Measurements from ENCODE around the gene GDPD3. TPM values are rescaled to one million over a fixed set of nuclear protein-coding genes. Genes with fewer than 3 reads are reported as not detected.

Gene GDPD3
- total and polyA plus RNA-seq, 4 donors = 0.42 to 0.71 (median 0.55) TPM

DNA sequence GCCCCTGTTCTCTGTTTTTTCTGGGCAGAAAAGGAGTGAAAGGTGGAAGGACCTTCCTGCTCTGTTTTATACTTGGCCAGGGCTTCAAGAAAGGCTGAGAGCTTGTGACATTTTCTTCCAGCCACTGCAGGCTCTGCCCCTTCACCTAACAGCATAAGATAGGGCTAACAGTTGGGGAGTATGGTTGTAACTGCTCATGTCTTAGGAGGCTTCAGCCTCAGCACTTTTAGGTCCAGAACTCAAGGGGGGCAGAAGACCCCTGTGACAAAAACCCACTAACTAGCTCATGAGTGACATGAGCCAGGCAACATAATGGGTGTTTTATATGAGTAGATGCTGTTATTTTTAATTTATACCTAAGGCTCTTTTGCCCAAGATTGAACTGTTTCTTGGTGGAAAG is 42.8 kb downstream of the GDPD3 start (continued):
- TF ChIP-seq, protein P1, sequence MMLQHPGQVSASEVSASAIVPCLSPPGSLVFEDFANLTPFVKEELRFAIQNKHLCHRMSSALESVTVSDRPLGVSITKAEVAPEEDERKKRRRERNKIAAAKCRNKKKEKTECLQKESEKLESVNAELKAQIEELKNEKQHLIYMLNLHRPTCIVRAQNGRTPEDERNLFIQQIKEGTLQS (IDR thresholded peaks at IDR 0.05) = no peak
- no peak for TF ChIP-seq GABPA (IDR thresholded peaks at IDR 0.05 in 1 of 2, conservative IDR thresholded peaks at IDR 0.05 in 1 of 2)

DNA sequence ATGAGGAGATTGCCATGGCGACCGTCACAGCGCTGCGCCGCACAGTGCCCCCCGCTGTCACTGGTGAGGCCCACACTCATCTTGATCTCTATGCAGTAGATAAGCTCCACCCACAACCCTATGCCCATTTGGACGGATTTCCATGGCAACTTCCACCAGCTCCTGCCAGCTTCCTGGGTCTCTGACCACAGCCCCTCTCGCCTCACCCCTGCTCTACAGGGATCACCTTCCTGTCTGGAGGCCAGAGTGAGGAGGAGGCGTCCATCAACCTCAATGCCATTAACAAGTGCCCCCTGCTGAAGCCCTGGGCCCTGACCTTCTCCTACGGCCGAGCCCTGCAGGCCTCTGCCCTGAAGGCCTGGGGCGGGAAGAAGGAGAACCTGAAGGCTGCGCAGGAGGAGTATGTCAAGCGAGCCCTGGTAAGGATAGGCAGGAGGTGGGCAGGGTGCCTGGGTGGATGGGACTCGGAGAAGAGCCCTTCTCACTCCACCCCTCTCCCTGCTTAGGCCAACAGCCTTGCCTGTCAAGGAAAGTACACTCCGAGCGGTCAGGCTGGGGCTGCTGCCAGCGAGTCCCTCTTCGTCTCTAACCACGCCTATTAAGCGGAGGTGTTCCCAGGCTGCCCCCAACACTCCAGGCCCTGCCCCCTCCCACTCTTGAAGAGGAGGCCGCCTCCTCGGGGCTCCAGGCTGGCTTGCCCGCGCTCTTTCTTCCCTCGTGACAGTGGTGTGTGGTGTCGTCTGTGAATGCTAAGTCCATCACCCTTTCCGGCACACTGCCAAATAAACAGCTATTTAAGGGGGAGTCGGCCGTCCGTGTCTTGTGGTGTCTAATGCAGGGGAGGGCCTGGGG is 43.5 kb downstream of the GDPD3 start:
- Histone ChIP-seq H3K9me3 (ENCODE audit: control insufficient read depth in 4 of 4, low read length in 3 of 4) (no peaks in the 10 kb centered on the region), H3K36me3 (ENCODE audit: control insufficient read depth in 4 of 4, insufficient read depth in 3 of 4, low read depth in 1 of 4, low read length in 3 of 4) (peaks cover 14 to 38% (median 35%) of the 10 kb centered on the region in 4 donors), H3K9ac (ENCODE audit: low read depth in 1 of 2, low read length in 2 of 2) (no peak overlapping the region), H3K27me3 (ENCODE audit: control insufficient read depth in 4 of 4, insufficient read depth in 4 of 4, low read length in 3 of 4) (no peaks in the 10 kb centered on the region), H3K4me1 (ENCODE audit: control insufficient read depth in 4 of 4, insufficient read depth in 4 of 4, low read length in 3 of 4) (peaks cover 0 to 29% (median 11%) of the 10 kb centered on the region in 4 donors), H3K27ac (ENCODE audit: low read depth in 1 of 2, low read length in 2 of 2) (no peak overlapping the region), H3K4me3 (ENCODE audit: low read depth in 1 of 3, low read length in 3 of 3) (no peak overlapping the region)
- TF ChIP-seq, protein P2, sequence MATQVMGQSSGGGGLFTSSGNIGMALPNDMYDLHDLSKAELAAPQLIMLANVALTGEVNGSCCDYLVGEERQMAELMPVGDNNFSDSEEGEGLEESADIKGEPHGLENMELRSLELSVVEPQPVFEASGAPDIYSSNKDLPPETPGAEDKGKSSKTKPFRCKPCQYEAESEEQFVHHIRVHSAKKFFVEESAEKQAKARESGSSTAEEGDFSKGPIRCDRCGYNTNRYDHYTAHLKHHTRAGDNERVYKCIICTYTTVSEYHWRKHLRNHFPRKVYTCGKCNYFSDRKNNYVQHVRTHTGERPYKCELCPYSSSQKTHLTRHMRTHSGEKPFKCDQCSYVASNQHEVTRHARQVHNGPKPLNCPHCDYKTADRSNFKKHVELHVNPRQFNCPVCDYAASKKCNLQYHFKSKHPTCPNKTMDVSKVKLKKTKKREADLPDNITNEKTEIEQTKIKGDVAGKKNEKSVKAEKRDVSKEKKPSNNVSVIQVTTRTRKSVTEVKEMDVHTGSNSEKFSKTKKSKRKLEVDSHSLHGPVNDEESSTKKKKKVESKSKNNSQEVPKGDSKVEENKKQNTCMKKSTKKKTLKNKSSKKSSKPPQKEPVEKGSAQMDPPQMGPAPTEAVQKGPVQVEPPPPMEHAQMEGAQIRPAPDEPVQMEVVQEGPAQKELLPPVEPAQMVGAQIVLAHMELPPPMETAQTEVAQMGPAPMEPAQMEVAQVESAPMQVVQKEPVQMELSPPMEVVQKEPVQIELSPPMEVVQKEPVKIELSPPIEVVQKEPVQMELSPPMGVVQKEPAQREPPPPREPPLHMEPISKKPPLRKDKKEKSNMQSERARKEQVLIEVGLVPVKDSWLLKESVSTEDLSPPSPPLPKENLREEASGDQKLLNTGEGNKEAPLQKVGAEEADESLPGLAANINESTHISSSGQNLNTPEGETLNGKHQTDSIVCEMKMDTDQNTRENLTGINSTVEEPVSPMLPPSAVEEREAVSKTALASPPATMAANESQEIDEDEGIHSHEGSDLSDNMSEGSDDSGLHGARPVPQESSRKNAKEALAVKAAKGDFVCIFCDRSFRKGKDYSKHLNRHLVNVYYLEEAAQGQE (IDR thresholded peaks at IDR 0.05) = no peak
- no peak for TF ChIP-seq JUND (IDR thresholded peaks at IDR 0.05)
- no peak for TF ChIP-seq MAX (IDR thresholded peaks at IDR 0.05)
- TF ChIP-seq HNF4G (IDR thresholded peaks at IDR 0.05) = no peak
- no peak for TF ChIP-seq YY1 (IDR thresholded peaks at IDR 0.05)
- no peak for TF ChIP-seq NR2F2 (IDR thresholded peaks at IDR 0.05)
- no peak for TF ChIP-seq ZBTB33 (IDR thresholded peaks at IDR 0.05)
- TF ChIP-seq EGR1 (IDR thresholded peaks at IDR 0.05; ENCODE audit: low read depth in 2 of 2) = no peak
- TF ChIP-seq SP1 (IDR thresholded peaks at IDR 0.05) = no peak
- no peak for TF ChIP-seq RAD21 (IDR thresholded peaks at IDR 0.05)
- no peak for TF ChIP-seq HNF4A (conservative IDR thresholded peaks at IDR 0.05)
- no peak for TF ChIP-seq GABPA (IDR thresholded peaks at IDR 0.05 in 1 of 2, conservative IDR thresholded peaks at IDR 0.05 in 1 of 2)
- TF ChIP-seq FOXA1 (IDR thresholded peaks at IDR 0.05) = no peak
- no peak for TF ChIP-seq RXRA (IDR thresholded peaks at IDR 0.05)
- TF ChIP-seq, protein P1 (IDR thresholded peaks at IDR 0.05) = no peak
- no peak for TF ChIP-seq CTCF (IDR thresholded peaks at IDR 0.05; ENCODE audit: low read depth, low read length, missing input control)
- no peak for TF ChIP-seq TAF1 (conservative IDR thresholded peaks at IDR 0.05)
- TF ChIP-seq FOXA2 (IDR thresholded peaks at IDR 0.05) = no peak
- 87% methylated on average over 31 of the region's 31 CpGs for WGBS
- no peak for DNase-seq (ENCODE audit: low spot score)
